HL-60 (cell line): Measurements from ENCODE around the gene SLC26A2.
"Not testable (repeated sequence)": the region's sequence is repeated elsewhere in the genome, so short reads cannot be mapped to it uniquely, and the experiment has no call there.

Experiments
- DNase-seq, 2 experiments: peaks; one replicate each; pipeline ENCODE4 v3.0.0-alpha.2; 2010 to 2020; ENCODE audit warnings: low read depth in 1 of 2, low spot score in 1 of 2
- H3K27ac ChIP-seq: fragments of 250-450 bp; sonication (Bioruptor Pico); replicated peaks from 2 replicates; pipeline ENCODE4 v1.5.1; 2020; ENCODE audit warnings: mild to moderate bottlenecking, moderate library complexity
- H3K27me3 ChIP-seq: fragments of 250-450 bp; sonication (Bioruptor Pico); 2 replicates; pipeline ENCODE4 v1.5.1; 2021; ENCODE audit warnings: mild to moderate bottlenecking, moderate library complexity; ENCODE audit not compliant: insufficient read depth, poor library complexity, severe bottlenecking
- H3K4me3 ChIP-seq: replicated peaks from 2 replicates; pipeline ENCODE4 v1.5.1; 2011; ENCODE audit warnings: mild to moderate bottlenecking, control low read depth, low read length; ENCODE audit not compliant: insufficient read depth
- CTCF ChIP-seq: IDR thresholded peaks from one replicate; pipeline ENCODE4 v1.5.1; 2011; ENCODE audit warnings: low read length, control low read depth, inconsistent platforms; ENCODE audit not compliant: insufficient read depth
- GABPA ChIP-seq: IDR thresholded peaks from 2 replicates; pipeline ENCODE4 v1.6.1; 2012; ENCODE audit warnings: low read depth
- POLR2AphosphoS5 ChIP-seq: IDR thresholded peaks from 2 replicates; pipeline ENCODE4 v1.6.1; 2012; ENCODE audit warnings: low read depth
- REST ChIP-seq: IDR thresholded peaks from 2 replicates; pipeline ENCODE4 v1.6.1; 2012; ENCODE audit warnings: low read depth; ENCODE audit not compliant: insufficient replicate concordance
- SPI1 ChIP-seq: IDR thresholded peaks from 2 replicates; pipeline ENCODE4 v1.6.1; 2012; ENCODE audit warnings: low read depth, mild to moderate bottlenecking, borderline replicate concordance

The SLC26A2 gene

GRCh38 chr5:149941795-149942194, 18.8 kb upstream of the SLC26A2 start:
- DNase-seq: no peak
- no peaks in the 10 kb centered on the region for H3K27me3 ChIP-seq
- H3K4me3 ChIP-seq: no peak overlapping the region
- peak overlapping the region; percentile 96 for H3K27ac ChIP-seq
- TF ChIP-seq GABPA: no peak
- no peak for TF ChIP-seq REST
- no peak for TF ChIP-seq POLR2AphosphoS5
- TF ChIP-seq CTCF: no peak
- no peak for TF ChIP-seq SPI1

- TF ChIP-seq POLR2AphosphoS5 (no peak), CTCF (no peak), REST (no peak), SPI1 (no peak), GABPA (no peak)
- Histone ChIP-seq H3K27me3 (no peaks in the 10 kb centered on the region), H3K4me3 (no peak overlapping the region), H3K27ac (peak overlapping the region; percentile 96)
- DNase-seq: no peak
Observed at GRCh38 chr5:149942199-149942598, 18.4 kb upstream of the SLC26A2 start.

- H3K4me3 ChIP-seq, H3K27me3 ChIP-seq, DNase-seq: not testable (repeated sequence)
- TF ChIP-seq SPI1: peak; percentile 69; the same call in 1 of the 2 replicates
- H3K27ac ChIP-seq: peak overlapping the region; percentile 96
Observed at GRCh38 chr5:149942741-149943169, 17.8 kb upstream of the SLC26A2 start.

- H3K27ac ChIP-seq: peak overlapping the region; percentile 96
- DNase-seq, H3K4me3 ChIP-seq, H3K27me3 ChIP-seq: not testable (repeated sequence)
Observed at GRCh38 chr5:149943177-149943949, 17.2 kb upstream of the SLC26A2 start.

- H3K27ac ChIP-seq: peak within 1 kb of the TSS; percentile 96
- TF ChIP-seq GABPA (no peak), REST (no peak), CTCF (no peak)
Observed at GRCh38 chr5:149944666-149945065, 15.9 kb upstream of the SLC26A2 start, which contains the start of gene PDE6A. Gene PDE6A (minus strand): TSS chr5:149944793. CDS start chr5:149944673, 120 bp downstream.

More at GRCh38 chr5:149944666-149945065, 15.9 kb upstream of the SLC26A2 start, which contains the start of gene PDE6A:
- Histone ChIP-seq H3K4me3 (no peak within 1 kb of the TSS), H3K27me3 (no peaks in the 10 kb centered on the region)
- DNase-seq: no peak
